IMR-90 (cell line): ENCODE data around the gene SCYL3. TPM values are rescaled to one million over a fixed set of nuclear protein-coding genes. Genes with fewer than 3 reads are reported as not detected.

Experiments
- ATAC-seq: fragments of 200-7000 bp; cut with Tn5 transposase; 2 replicates; pipeline ENCODE4 v1.9.1; 2020; ENCODE audit warnings: low read depth, mild to moderate bottlenecking, moderate library complexity
- BruUV-seq: library from RNA; stranded (reverse); fragments of 400-500 nt; replicated peaks from 2 replicates; lab custom pipeline; 2021; lab: Mats Ljungman, UMichigan
- CTCF ChIA-PET: fragments of 300-600 bp; formaldehyde crosslinking; extraction: SDS; loops from one replicate; lab custom pipeline; 2021; ENCODE audit warnings: antibody characterized with exemption; lab: Yijun Ruan, JAX
- POLR2A ChIA-PET: fragments of 300-600 bp; sonication (Branson Sonifier 250); formaldehyde crosslinking; loops from one replicate; lab custom pipeline; 2022; ENCODE audit warnings: antibody characterized with exemption; ENCODE audit not compliant: unreplicated experiment; lab: Charles Lee
- DNase-seq: peaks from one replicate; pipeline ENCODE4 v3.0.0; 2013
- H2AFZ ChIP-seq: replicated peaks from 2 replicates; pipeline ENCODE3; 2013; ENCODE audit warnings: low read length, mild to moderate bottlenecking; ENCODE audit not compliant: poor library complexity
- H2AK5ac ChIP-seq: 2 replicates; pipeline ENCODE4 v1.6.1; 2013; ENCODE audit warnings: low read depth, low read length, inconsistent platforms
- H2AK9ac ChIP-seq: replicated peaks from 2 replicates; pipeline ENCODE3; 2013; ENCODE audit warnings: mild to moderate bottlenecking, low read depth, low read length, moderate library complexity; ENCODE audit not compliant: poor library complexity
- H2BK120ac ChIP-seq: 2 replicates; pipeline ENCODE4 v1.6.1; 2013; ENCODE audit warnings: low read depth, low read length, inconsistent platforms
- H2BK15ac ChIP-seq: 3 replicates; pipeline ENCODE4 v1.6.1; 2013; ENCODE audit warnings: low read depth, low read length, inconsistent platforms
- H2BK20ac ChIP-seq: 2 replicates; pipeline ENCODE4 v1.6.1; 2013; ENCODE audit warnings: low read depth, mild to moderate bottlenecking, inconsistent platforms, low read length, moderate library complexity
- H2BK5ac ChIP-seq: 2 replicates; pipeline ENCODE4 v1.6.1; 2013; ENCODE audit warnings: mild to moderate bottlenecking, low read depth, low read length, inconsistent platforms; ENCODE audit not compliant: poor library complexity, severe bottlenecking
- H3K14ac ChIP-seq: replicated peaks from 2 replicates; pipeline ENCODE4 v1.6.1; 2013; ENCODE audit warnings: low read depth, low read length, inconsistent platforms
- H3K18ac ChIP-seq: 2 replicates; pipeline ENCODE4 v1.6.1; 2013; ENCODE audit warnings: low read depth, low read length, control low read depth
- H3K23ac ChIP-seq: 2 replicates; pipeline ENCODE4 v1.6.1; 2013; ENCODE audit warnings: low read depth, low read length, inconsistent platforms
- H3K27ac ChIP-seq: 2 replicates; pipeline ENCODE4 v1.5.1; 2013; ENCODE audit warnings: mild to moderate bottlenecking, control low read depth, low read length; ENCODE audit not compliant: insufficient read depth
- H3K27me3 ChIP-seq: 2 replicates; pipeline ENCODE4 v1.6.1; 2013; ENCODE audit warnings: low read length; ENCODE audit not compliant: control insufficient read depth, insufficient read depth
- H3K36me3 ChIP-seq: 2 replicates; pipeline ENCODE4 v1.6.1; 2013; ENCODE audit warnings: low read length, mixed read lengths; ENCODE audit not compliant: control insufficient read depth, insufficient read depth
- H3K4ac ChIP-seq: 2 replicates; pipeline ENCODE4 v1.6.1; 2013; ENCODE audit warnings: low read depth, low read length, inconsistent platforms
- H3K4me1 ChIP-seq: 2 replicates; pipeline ENCODE4 v1.6.1; 2013; ENCODE audit warnings: low read length, mixed read lengths; ENCODE audit not compliant: control insufficient read depth, insufficient read depth
- H3K4me2 ChIP-seq: 2 replicates; pipeline ENCODE4 v1.6.1; 2013; ENCODE audit warnings: low read depth, mild to moderate bottlenecking, control low read depth, low read length, moderate library complexity
- H3K4me3 ChIP-seq: 2 replicates; pipeline ENCODE4 v1.5.1; 2013; ENCODE audit warnings: low read depth, mild to moderate bottlenecking, control low read depth, low read length, moderate library complexity; ENCODE audit not compliant: insufficient read depth
- H3K56ac ChIP-seq: 2 replicates; pipeline ENCODE4 v1.6.1; 2013; ENCODE audit warnings: low read length, inconsistent platforms; ENCODE audit not compliant: insufficient read depth; ENCODE audit errors: extremely low read depth
- H3K79me1 ChIP-seq, 2 experiments: 2 replicates each; pipeline ENCODE4 v1.6.1; 2013; ENCODE audit warnings: low read length in 2 of 2, inconsistent platforms in 1 of 2, low read depth in 1 of 2
- H3K9ac ChIP-seq: 2 replicates; pipeline ENCODE4 v1.6.1; 2013; ENCODE audit warnings: low read depth, low read length, control low read depth
- H3K9me1 ChIP-seq: 2 replicates; pipeline ENCODE4 v1.6.1; 2013; ENCODE audit warnings: low read length, inconsistent platforms; ENCODE audit not compliant: insufficient read depth
- H3K9me3 ChIP-seq: 2 replicates; pipeline ENCODE4 v1.6.1; 2013; ENCODE audit warnings: low read length; ENCODE audit not compliant: control insufficient read depth, insufficient read depth
- H4K20me1 ChIP-seq: 2 replicates; pipeline ENCODE4 v1.6.1; 2013; ENCODE audit warnings: low read length, inconsistent platforms; ENCODE audit not compliant: insufficient read depth
- H4K5ac ChIP-seq: 2 replicates; pipeline ENCODE4 v1.6.1; 2013; ENCODE audit warnings: mild to moderate bottlenecking, low read depth, low read length, control low read depth
- H4K8ac ChIP-seq, 2 experiments: 2 replicates each; pipeline ENCODE4 v1.6.1; 2013; ENCODE audit warnings: low read depth in 2 of 2, low read length in 2 of 2, control low read depth in 1 of 2, inconsistent platforms in 1 of 2
- H4K91ac ChIP-seq: 2 replicates; pipeline ENCODE4 v1.6.1; 2013; ENCODE audit warnings: low read depth, low read length, inconsistent platforms; ENCODE audit not compliant: insufficient read depth
- BHLHE40 ChIP-seq: fragments of 150-350 bp; IDR thresholded peaks from 2 replicates; pipeline ENCODE4 v1.6.1; 2016; ENCODE audit warnings: mild to moderate bottlenecking, low read depth, low read length
- CEBPB ChIP-seq: IDR thresholded peaks from 2 replicates; pipeline ENCODE4 v1.6.1; 2012; ENCODE audit warnings: low read depth, low read length, improper control_type of control experiment
- CTCF ChIP-seq: conservative IDR thresholded peaks from 2 replicates; pipeline ENCODE4 v1.5.1; 2012; ENCODE audit warnings: mild to moderate bottlenecking, low read depth, low read length, improper control_type of control experiment
- ELK1 ChIP-seq: fragments of 150-350 bp; IDR thresholded peaks from 2 replicates; pipeline ENCODE4 v1.6.1; 2016; ENCODE audit warnings: low read depth, mild to moderate bottlenecking, low read length, moderate library complexity, borderline replicate concordance
- FOS ChIP-seq: fragments of 150-350 bp; IDR thresholded peaks from 2 replicates; pipeline ENCODE4 v1.6.1; 2016; ENCODE audit warnings: low read depth, low read length
- MAFK ChIP-seq: IDR thresholded peaks from 2 replicates; pipeline ENCODE4 v1.6.1; 2012; ENCODE audit warnings: low read depth, low read length, improper control_type of control experiment
- MAZ ChIP-seq: IDR thresholded peaks from 2 replicates; pipeline ENCODE4 v1.6.1; 2012; ENCODE audit warnings: low read depth, mild to moderate bottlenecking, low read length, improper control_type of control experiment, moderate library complexity, borderline replicate concordance
- MXI1 ChIP-seq: IDR thresholded peaks from 2 replicates; pipeline ENCODE4 v1.6.1; 2012; ENCODE audit warnings: low read depth, mild to moderate bottlenecking, low read length, moderate library complexity, borderline replicate concordance
- NFE2L2 ChIP-seq: fragments of 150-350 bp; IDR thresholded peaks from 2 replicates; pipeline ENCODE4 v1.6.1; 2016; ENCODE audit warnings: low read depth, mild to moderate bottlenecking, low read length
- POLR2A ChIP-seq: IDR thresholded peaks from 2 replicates; pipeline ENCODE4 v1.6.1; 2012; ENCODE audit warnings: mild to moderate bottlenecking, low read depth, low read length
- RAD21 ChIP-seq: IDR thresholded peaks from 2 replicates; pipeline ENCODE4 v1.6.1; 2012; ENCODE audit warnings: low read length, improper control_type of control experiment
- RCOR1 ChIP-seq: IDR thresholded peaks from 2 replicates; pipeline ENCODE4 v1.6.1; 2012; ENCODE audit warnings: mild to moderate bottlenecking, low read length, improper control_type of control experiment; ENCODE audit not compliant: insufficient replicate concordance
- RFX5 ChIP-seq: IDR thresholded peaks from 2 replicates; pipeline ENCODE4 v1.8.0; 2012; ENCODE audit warnings: low read depth, mild to moderate bottlenecking, low read length, moderate library complexity
- SMC3 ChIP-seq: fragments of 150-350 bp; IDR thresholded peaks from 2 replicates; pipeline ENCODE4 v1.6.1; 2016; ENCODE audit warnings: low read depth, mild to moderate bottlenecking, antibody characterized with exemption, low read length, moderate library complexity
- USF2 ChIP-seq: fragments of 150-350 bp; IDR thresholded peaks from 2 replicates; pipeline ENCODE4 v1.6.1; 2017; ENCODE audit warnings: mild to moderate bottlenecking, antibody characterized with exemption, low read length, low read depth
- dilution Hi-C: fragments of 300-500 bp; cut with HindIII; formaldehyde crosslinking; loops from one replicate; pipeline ENCODE4 v1.14.3; 2018; ENCODE audit warnings: low sequenced_read_pairs; ENCODE audit not compliant: unreplicated experiment
- in situ Hi-C: fragments of 300-500 bp; cut with MboI; formaldehyde crosslinking; loops from 3 replicates; pipeline ENCODE4 v1.14.3; 2019; ENCODE audit warnings: low sequenced_read_pairs, inconsistent platforms, mixed read lengths
- intact Hi-C: fragments of 100-400 bp; cut with micrococcal nuclease; formaldehyde crosslinking; loops from 2 replicates; pipeline ENCODE4 v1.10.0; 2022
- polyA plus RNA-seq, 3 experiments: library from polyadenylated mRNA; depleted of rRNA; stranded (reverse); fragments of >200 nt; gene quantifications; 2 replicates each; pipeline ENCODE4 v1.2.3, GENCODE V29; 2012; ENCODE audit warnings: low replicate concordance in 1 of 3
- total RNA-seq: library from RNA; depleted of rRNA; stranded (reverse); fragments of >200 nt; gene quantifications from 2 replicates; pipeline ENCODE4 v1.2.3, GENCODE V29; 2012

SCYL3 gene
- total and polyA plus RNA-seq, 2 of the 4 experiments (the other 2 are of a cell fraction), result 3.9 to 8.4 TPM

- Histone ChIP-seq H4K5ac (no peak overlapping the region), H3K4me3 (no peak overlapping the region), H2BK20ac (no peak overlapping the region), H4K8ac (no peak overlapping the region), H3K14ac (no peak overlapping the region), H2BK120ac (no peak overlapping the region), H3K79me1 (no peaks in the 10 kb centered on the region), H3K9me3 (no peaks in the 10 kb centered on the region), H4K20me1 (no peaks in the 10 kb centered on the region), H3K4me2 (no peak overlapping the region), H3K9me1 (no peaks in the 10 kb centered on the region), H2BK5ac (no peak overlapping the region), H3K27ac (no peak overlapping the region), H3K27me3 (peaks cover 5% of the 10 kb centered on the region), H3K18ac (no peak overlapping the region), H2AFZ (no peak overlapping the region), H3K56ac (no peak overlapping the region), H3K9ac (no peak overlapping the region), H3K4me1 (no peaks in the 10 kb centered on the region), H2BK15ac (no peak overlapping the region), H3K36me3 (no peaks in the 10 kb centered on the region), H3K23ac (no peak overlapping the region), H2AK9ac (no peak overlapping the region), H4K91ac (no peak overlapping the region), H2AK5ac (no peak overlapping the region), H3K4ac (no peak overlapping the region)
- ChIA-PET POLR2A (no interaction called here), CTCF (no interaction called here)
- intact Hi-C loops, result no loop called here
- in situ Hi-C loops, result no loop called here
- DNase-seq (no peak), ATAC-seq (no peak)
- dilution Hi-C loops, result no loop called here
- BruUV-seq, result no TSS peak
- no peak for TF ChIP-seq CEBPB
- TF ChIP-seq SMC3, result no peak
- TF ChIP-seq RCOR1, result no peak
- no peak for TF ChIP-seq CTCF
- no peak for TF ChIP-seq ELK1
- TF ChIP-seq MAZ, result no peak
- no peak for TF ChIP-seq RAD21
- no peak for TF ChIP-seq MXI1
- no peak for TF ChIP-seq USF2
- no peak for TF ChIP-seq BHLHE40
- no peak for TF ChIP-seq FOS
- no peak for TF ChIP-seq POLR2A
- no peak for TF ChIP-seq MAFK
- TF ChIP-seq RFX5, result no peak
- TF ChIP-seq NFE2L2, result no peak
These were observed 6.9 kb upstream of the SCYL3 start for GRCh38 chr1:169900571-169900970.
